ENCODE results near the gene CELF2. TPM values are rescaled to one million over a fixed set of nuclear protein-coding genes. Genes with fewer than 3 reads are reported as not detected.

The CELF2 gene
- total RNA-seq, 1 experiment from 2014 or later, result 28.7 TPM

DNA sequence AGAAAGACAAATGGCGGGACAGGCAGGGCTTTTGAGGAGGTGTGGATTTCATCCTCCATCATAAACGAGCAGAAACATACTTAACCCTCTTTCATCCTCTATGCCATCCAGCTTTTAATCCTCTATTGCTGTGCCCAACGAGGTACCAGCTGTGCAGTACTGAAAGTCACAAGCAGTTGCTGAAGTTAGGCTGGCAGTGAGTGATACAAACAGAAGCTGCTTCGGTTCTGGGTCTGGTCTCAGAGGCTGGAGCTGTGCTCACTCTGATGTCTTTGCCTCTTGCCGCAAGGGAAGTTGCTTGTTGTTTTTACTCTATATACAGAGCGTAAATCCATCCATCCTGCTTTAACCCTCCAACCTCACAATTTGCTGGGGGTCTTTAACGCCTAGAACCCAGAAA lies 235.2 kb downstream of the CELF2 start:
- Histone ChIP-seq H2AFZ (ENCODE audit: low read length) (no peak overlapping the region), H4K91ac (ENCODE audit: insufficient read length, low read depth, low read length) (no peak overlapping the region), H2BK12ac (ENCODE audit: insufficient read length, low read depth, low read length) (no peak overlapping the region), H3K23me2 (ENCODE audit: insufficient read length, low read depth, low read length, poor library complexity, severe bottlenecking) (no peaks in the 10 kb centered on the region), H3K4me1 (ENCODE audit: insufficient read depth, low read length) (peaks cover 7% of the 10 kb centered on the region), H4K8ac (replicated peaks; ENCODE audit: insufficient read length, low read depth, low read length) (no peak overlapping the region), H3K23ac (ENCODE audit: insufficient read length, low read depth, low read length) (no peak overlapping the region), H3K9ac (ENCODE audit: extremely low read depth, insufficient read length, low read length) (no peak overlapping the region), H2BK20ac (ENCODE audit: low read depth, low read length, poor library complexity, severe bottlenecking) (no peak overlapping the region), H3K79me2 (ENCODE audit: insufficient read depth, low read length) (no peaks in the 10 kb centered on the region), H2BK5ac (ENCODE audit: insufficient read length, low read length) (no peak overlapping the region), H2AK5ac (ENCODE audit: insufficient read length, low read length) (no peak overlapping the region), H3K27ac (ENCODE audit: insufficient read length, low read depth, low read length) (no peak overlapping the region), H3K79me1 (ENCODE audit: insufficient read depth, low read depth, low read length, poor library complexity, severe bottlenecking) (no peaks in the 10 kb centered on the region), H2BK15ac (ENCODE audit: low read depth, low read length) (no peak overlapping the region), H3K18ac (ENCODE audit: insufficient read length, low read depth, low read length) (no peak overlapping the region), H3K4me2 (ENCODE audit: insufficient read depth, insufficient read length, low read length) (no peak overlapping the region), H3K27me3 (ENCODE audit: insufficient read depth, low read length) (no peaks in the 10 kb centered on the region), H4K5ac (ENCODE audit: insufficient read length, low read depth, low read length) (no peak overlapping the region), H3T11ph (ENCODE audit: low read length) (no peak overlapping the region), H4K20me1 (ENCODE audit: control insufficient read depth, insufficient read depth, insufficient read length) (no peaks in the 10 kb centered on the region), H3K9me3 (ENCODE audit: control insufficient read depth, low read depth, low read length) (no peaks in the 10 kb centered on the region), H3K56ac (ENCODE audit: insufficient read length, low read depth, low read length) (no peak overlapping the region), H2BK120ac (ENCODE audit: low read depth, low read length, poor library complexity, severe bottlenecking) (no peak overlapping the region), H3K14ac (ENCODE audit: insufficient read depth, low read length) (no peak overlapping the region), H3K4ac (ENCODE audit: low read depth, low read length) (no peak overlapping the region)
- H3K27me3 Mint-ChIP-seq (ENCODE audit: low read depth), result no peaks in the 10 kb centered on the region
- DNase-seq, result no peak
- WGBS (ENCODE audit: extremely low coverage, insufficient read length, low lambda C conversion rate), result no CpG with 5 or more reads among the region's 7 CpGs
- H3K9me3 Mint-ChIP-seq, result no peaks in the 10 kb centered on the region
- peaks cover 17 to 18% of the 10 kb centered on the region in 2 experiments for H3K4me1 Mint-ChIP-seq
- no peak overlapping the region; a peak in 1 of 7 replicates for H3K27ac Mint-ChIP-seq
- H3K36me3 Mint-ChIP-seq (ENCODE audit: insufficient read depth in 1 of 3, low read depth in 3 of 3), result peaks cover 2 to 22% (median 3%) of the 10 kb centered on the region in 3 experiments; a peak in 6 of 7 replicates
- no peak overlapping the region for H3K4me3 Mint-ChIP-seq
- TF ChIP-seq, protein P1, sequence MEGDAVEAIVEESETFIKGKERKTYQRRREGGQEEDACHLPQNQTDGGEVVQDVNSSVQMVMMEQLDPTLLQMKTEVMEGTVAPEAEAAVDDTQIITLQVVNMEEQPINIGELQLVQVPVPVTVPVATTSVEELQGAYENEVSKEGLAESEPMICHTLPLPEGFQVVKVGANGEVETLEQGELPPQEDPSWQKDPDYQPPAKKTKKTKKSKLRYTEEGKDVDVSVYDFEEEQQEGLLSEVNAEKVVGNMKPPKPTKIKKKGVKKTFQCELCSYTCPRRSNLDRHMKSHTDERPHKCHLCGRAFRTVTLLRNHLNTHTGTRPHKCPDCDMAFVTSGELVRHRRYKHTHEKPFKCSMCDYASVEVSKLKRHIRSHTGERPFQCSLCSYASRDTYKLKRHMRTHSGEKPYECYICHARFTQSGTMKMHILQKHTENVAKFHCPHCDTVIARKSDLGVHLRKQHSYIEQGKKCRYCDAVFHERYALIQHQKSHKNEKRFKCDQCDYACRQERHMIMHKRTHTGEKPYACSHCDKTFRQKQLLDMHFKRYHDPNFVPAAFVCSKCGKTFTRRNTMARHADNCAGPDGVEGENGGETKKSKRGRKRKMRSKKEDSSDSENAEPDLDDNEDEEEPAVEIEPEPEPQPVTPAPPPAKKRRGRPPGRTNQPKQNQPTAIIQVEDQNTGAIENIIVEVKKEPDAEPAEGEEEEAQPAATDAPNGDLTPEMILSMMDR (conservative IDR thresholded peaks at IDR 0.05), result no peak
